Parathyroid adenoma (tissue), 2 donors: ENCODE results near the gene BEX3.

Experiments
- H2AFZ ChIP-seq: fragments of 300-600 bp; sonication (generic); one replicate; pipeline ENCODE4 v1.7.0; 2017; ENCODE audit warnings: antibody characterized with exemption, mild to moderate bottlenecking
- H3K27ac ChIP-seq: fragments of 300-600 bp; sonication (generic); one replicate; pipeline ENCODE4 v1.7.0; 2017
- H3K27me3 ChIP-seq: fragments of 300-600 bp; sonication (generic); one replicate; pipeline ENCODE4 v1.7.0; 2017; ENCODE audit warnings: low read length; ENCODE audit not compliant: control insufficient read depth, insufficient read depth
- H3K36me3 ChIP-seq: fragments of 300-600 bp; sonication (generic); one replicate; pipeline ENCODE4 v1.7.0; 2017; ENCODE audit warnings: low read length; ENCODE audit not compliant: control insufficient read depth, insufficient read depth
- H3K4me1 ChIP-seq: fragments of 300-600 bp; sonication (generic); one replicate; pipeline ENCODE4 v1.7.0; 2017; ENCODE audit warnings: control low read depth
- H3K4me2 ChIP-seq: fragments of 300-600 bp; sonication (generic); one replicate; pipeline ENCODE4 v1.7.0; 2017; ENCODE audit warnings: low read length
- H3K4me3 ChIP-seq: fragments of 300-600 bp; sonication (generic); one replicate; pipeline ENCODE4 v1.7.0; 2017; ENCODE audit warnings: low read depth, low read length
- H3K79me2 ChIP-seq: fragments of 300-600 bp; sonication (generic); one replicate; pipeline ENCODE4 v1.7.0; 2017; ENCODE audit warnings: control low read depth
- H3K9ac ChIP-seq: fragments of 300-600 bp; sonication (generic); one replicate; pipeline ENCODE4 v1.7.0; 2017; ENCODE audit warnings: mild to moderate bottlenecking
- H3K9me3 ChIP-seq: fragments of 300-600 bp; sonication (generic); one replicate; pipeline ENCODE4 v1.7.0; 2017; ENCODE audit warnings: low read length; ENCODE audit not compliant: control insufficient read depth
- TF ChIP-seq, protein P1 (sequence below): fragments of 300-600 bp; sonication (generic); IDR thresholded peaks from one replicate; pipeline ENCODE4 v1.7.0; 2017; ENCODE audit warnings: antibody characterized with exemption, mild to moderate bottlenecking
- donor health status: primary hyperparathyroidism.

Gene BEX3

GRCh38 chrX:103413705-103414387 lies 37.5 kb downstream of the BEX3 start:
- H2AFZ ChIP-seq: no peak overlapping the region
- TF ChIP-seq, protein P1, sequence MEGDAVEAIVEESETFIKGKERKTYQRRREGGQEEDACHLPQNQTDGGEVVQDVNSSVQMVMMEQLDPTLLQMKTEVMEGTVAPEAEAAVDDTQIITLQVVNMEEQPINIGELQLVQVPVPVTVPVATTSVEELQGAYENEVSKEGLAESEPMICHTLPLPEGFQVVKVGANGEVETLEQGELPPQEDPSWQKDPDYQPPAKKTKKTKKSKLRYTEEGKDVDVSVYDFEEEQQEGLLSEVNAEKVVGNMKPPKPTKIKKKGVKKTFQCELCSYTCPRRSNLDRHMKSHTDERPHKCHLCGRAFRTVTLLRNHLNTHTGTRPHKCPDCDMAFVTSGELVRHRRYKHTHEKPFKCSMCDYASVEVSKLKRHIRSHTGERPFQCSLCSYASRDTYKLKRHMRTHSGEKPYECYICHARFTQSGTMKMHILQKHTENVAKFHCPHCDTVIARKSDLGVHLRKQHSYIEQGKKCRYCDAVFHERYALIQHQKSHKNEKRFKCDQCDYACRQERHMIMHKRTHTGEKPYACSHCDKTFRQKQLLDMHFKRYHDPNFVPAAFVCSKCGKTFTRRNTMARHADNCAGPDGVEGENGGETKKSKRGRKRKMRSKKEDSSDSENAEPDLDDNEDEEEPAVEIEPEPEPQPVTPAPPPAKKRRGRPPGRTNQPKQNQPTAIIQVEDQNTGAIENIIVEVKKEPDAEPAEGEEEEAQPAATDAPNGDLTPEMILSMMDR: no peak
- H3K4me2 ChIP-seq: no peak overlapping the region
- H3K4me1 ChIP-seq: no peaks in the 10 kb centered on the region
- no peaks in the 10 kb centered on the region for H3K27me3 ChIP-seq
- no peak overlapping the region for H3K27ac ChIP-seq
- no peaks in the 10 kb centered on the region for H3K36me3 ChIP-seq
- no peak overlapping the region for H3K9ac ChIP-seq
- no peak overlapping the region for H3K4me3 ChIP-seq
- H3K79me2 ChIP-seq: no peaks in the 10 kb centered on the region
- no peaks in the 10 kb centered on the region for H3K9me3 ChIP-seq

DNA sequence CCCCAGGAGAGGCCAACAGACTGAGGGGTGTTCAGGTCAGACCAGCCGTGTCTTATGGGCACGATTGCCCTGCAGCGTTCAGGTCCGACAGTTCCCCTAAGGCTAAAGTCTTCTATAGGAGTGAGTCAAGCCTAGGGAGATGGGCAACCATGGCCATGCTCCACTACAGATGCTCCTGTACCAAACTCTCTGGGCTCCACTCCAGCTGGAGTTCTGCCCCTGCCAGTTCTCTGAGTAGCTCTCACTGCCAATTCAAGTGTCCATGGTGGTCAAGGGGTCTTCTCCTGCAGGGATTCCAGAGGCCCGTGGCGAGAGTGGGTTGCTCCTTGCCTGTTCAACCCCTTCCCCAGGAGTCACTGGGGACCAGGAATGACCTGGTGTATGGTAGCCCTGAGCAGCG lies 38.2 kb downstream of the BEX3 start:
- no peaks in the 10 kb centered on the region for H3K9me3 ChIP-seq
- H3K4me3 ChIP-seq: no peak overlapping the region
- no peak overlapping the region for H3K4me2 ChIP-seq
- no peaks in the 10 kb centered on the region for H3K79me2 ChIP-seq
- H3K36me3 ChIP-seq: no peaks in the 10 kb centered on the region
- no peak overlapping the region for H3K9ac ChIP-seq
- H3K27ac ChIP-seq: no peak overlapping the region
- no peaks in the 10 kb centered on the region for H3K27me3 ChIP-seq
- H2AFZ ChIP-seq: no peak overlapping the region
- TF ChIP-seq, protein P1: no peak
- no peaks in the 10 kb centered on the region for H3K4me1 ChIP-seq

- TF ChIP-seq, protein P1: no peak
- no peak overlapping the region for H3K9ac ChIP-seq
- H3K4me3 ChIP-seq: no peak overlapping the region
- H3K9me3 ChIP-seq: no peaks in the 10 kb centered on the region
- H3K27me3 ChIP-seq: no peaks in the 10 kb centered on the region
- no peak overlapping the region for H3K27ac ChIP-seq
- H2AFZ ChIP-seq: no peak overlapping the region
- H3K36me3 ChIP-seq: no peaks in the 10 kb centered on the region
- no peaks in the 10 kb centered on the region for H3K79me2 ChIP-seq
- no peaks in the 10 kb centered on the region for H3K4me1 ChIP-seq
- no peak overlapping the region for H3K4me2 ChIP-seq
Observed at GRCh38 chrX:103415068-103415467, 38.7 kb downstream of the BEX3 start.

- TF ChIP-seq, protein P1: no peak
- no peaks in the 10 kb centered on the region for H3K36me3 ChIP-seq
- H3K79me2 ChIP-seq: no peaks in the 10 kb centered on the region
- H3K27ac ChIP-seq: no peak overlapping the region
- H3K9ac ChIP-seq: no peak overlapping the region
- H3K4me3 ChIP-seq: no peak overlapping the region
- H2AFZ ChIP-seq: no peak overlapping the region
- no peaks in the 10 kb centered on the region for H3K27me3 ChIP-seq
- H3K9me3 ChIP-seq: no peaks in the 10 kb centered on the region
- H3K4me1 ChIP-seq: no peaks in the 10 kb centered on the region
- H3K4me2 ChIP-seq: no peak overlapping the region
Observed at GRCh38 chrX:103415528-103415927, 39.2 kb downstream of the BEX3 start.

DNA sequence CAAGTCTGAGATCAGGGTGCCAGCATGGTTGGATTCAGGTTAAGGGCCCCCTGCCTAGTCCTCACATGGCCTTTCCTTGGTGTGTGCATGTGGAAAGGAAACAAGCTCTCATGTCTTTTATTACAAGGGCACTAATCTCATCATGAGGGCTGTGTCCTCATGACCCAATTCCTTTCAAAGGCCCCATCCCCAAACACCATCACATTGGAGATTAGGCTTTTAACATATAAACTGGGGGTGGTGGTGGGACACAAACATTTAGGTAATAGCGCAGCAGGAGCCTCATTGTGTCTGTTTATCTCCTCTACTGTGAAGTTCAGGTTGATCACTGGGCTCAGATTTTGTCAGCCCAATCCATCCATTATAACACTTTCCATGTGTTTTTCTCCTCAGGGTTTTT lies 41.0 kb downstream of the BEX3 start:
- Histone ChIP-seq H3K4me1 (no peaks in the 10 kb centered on the region), H3K9me3 (no peaks in the 10 kb centered on the region), H2AFZ (no peak overlapping the region), H3K79me2 (no peaks in the 10 kb centered on the region), H3K4me2 (no peak overlapping the region), H3K27ac (no peak overlapping the region), H3K27me3 (no peaks in the 10 kb centered on the region), H3K9ac (no peak overlapping the region), H3K36me3 (no peaks in the 10 kb centered on the region), H3K4me3 (no peak overlapping the region)
- TF ChIP-seq, protein P1: no peak
